Peyer's patch (tissue), 4 donors: Measurements from ENCODE around the gene PINLYP.

Experiments
- POLR2A ChIP-seq, 2 donors: fragments of 450-650 bp; IDR thresholded peaks; one replicate each; pipeline ENCODE4 v1.5.1; 2017; ENCODE audit warnings: antibody characterized with exemption in 2 of 2, mild to moderate bottlenecking in 2 of 2, moderate library complexity in 2 of 2
- TF ChIP-seq, protein P1 (sequence below), 6 experiments: fragments of 450-650 bp in 4 of 6; fragments of 200-600 bp in 2 of 6; sonication (generic) in 1 of 6; IDR thresholded peaks; one replicate each; pipeline ENCODE4 v1.5.1; 2017 to 2019; ENCODE audit warnings: antibody characterized with exemption in 6 of 6, mild to moderate bottlenecking in 3 of 6, moderate library complexity in 1 of 6

DNA sequence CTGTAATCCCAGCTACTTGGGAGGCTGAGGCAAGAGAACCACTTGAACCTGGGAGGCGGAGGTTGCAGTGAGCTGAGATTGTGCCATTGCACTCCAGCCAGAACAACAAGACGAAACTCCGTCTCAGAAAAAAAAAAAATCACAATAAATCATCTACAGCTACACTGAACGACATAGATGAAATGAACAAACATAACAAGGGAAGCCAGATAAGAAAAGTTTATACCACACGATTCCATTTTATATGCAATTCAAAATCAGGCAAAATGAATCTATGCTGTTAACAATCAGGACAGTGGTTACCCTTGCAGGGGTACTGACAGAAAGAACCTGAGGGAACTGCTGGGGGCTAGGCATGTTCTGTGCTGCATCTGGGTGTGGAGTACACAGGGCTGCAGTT lies 5.9 kb upstream of the PINLYP start:
- no peak for TF ChIP-seq POLR2A (IDR thresholded peaks at IDR 0.05)
- TF ChIP-seq, protein P1, sequence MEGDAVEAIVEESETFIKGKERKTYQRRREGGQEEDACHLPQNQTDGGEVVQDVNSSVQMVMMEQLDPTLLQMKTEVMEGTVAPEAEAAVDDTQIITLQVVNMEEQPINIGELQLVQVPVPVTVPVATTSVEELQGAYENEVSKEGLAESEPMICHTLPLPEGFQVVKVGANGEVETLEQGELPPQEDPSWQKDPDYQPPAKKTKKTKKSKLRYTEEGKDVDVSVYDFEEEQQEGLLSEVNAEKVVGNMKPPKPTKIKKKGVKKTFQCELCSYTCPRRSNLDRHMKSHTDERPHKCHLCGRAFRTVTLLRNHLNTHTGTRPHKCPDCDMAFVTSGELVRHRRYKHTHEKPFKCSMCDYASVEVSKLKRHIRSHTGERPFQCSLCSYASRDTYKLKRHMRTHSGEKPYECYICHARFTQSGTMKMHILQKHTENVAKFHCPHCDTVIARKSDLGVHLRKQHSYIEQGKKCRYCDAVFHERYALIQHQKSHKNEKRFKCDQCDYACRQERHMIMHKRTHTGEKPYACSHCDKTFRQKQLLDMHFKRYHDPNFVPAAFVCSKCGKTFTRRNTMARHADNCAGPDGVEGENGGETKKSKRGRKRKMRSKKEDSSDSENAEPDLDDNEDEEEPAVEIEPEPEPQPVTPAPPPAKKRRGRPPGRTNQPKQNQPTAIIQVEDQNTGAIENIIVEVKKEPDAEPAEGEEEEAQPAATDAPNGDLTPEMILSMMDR (IDR thresholded peaks at IDR 0.05): no peak
